GM12864 (cell line): ENCODE measurements around the gene KDM4B.
"Not testable (repeated sequence)": the region's sequence is repeated elsewhere in the genome, so short reads cannot be mapped to it uniquely, and the experiment has no call there.

Experiments
- DNase-seq: peaks from one replicate; pipeline ENCODE4 v3.0.0-alpha.2; 2011; ENCODE audit warnings: low read depth
- H3K4me3 ChIP-seq: 2 replicates; pipeline ENCODE4 v1.5.1; 2011; ENCODE audit warnings: mild to moderate bottlenecking, low read depth, low read length, control low read depth
- TF ChIP-seq, protein P1 (sequence below): IDR thresholded peaks from 2 replicates; pipeline ENCODE4 v1.5.1; 2011; ENCODE audit warnings: low read depth, mild to moderate bottlenecking, moderate library complexity, low read length, control low read depth, inconsistent platforms; ENCODE audit errors: missing control alignments

KDM4B gene

GRCh38 chr19:5023128-5023571 is 54.2 kb downstream of the KDM4B start:
- TF ChIP-seq, protein P1, sequence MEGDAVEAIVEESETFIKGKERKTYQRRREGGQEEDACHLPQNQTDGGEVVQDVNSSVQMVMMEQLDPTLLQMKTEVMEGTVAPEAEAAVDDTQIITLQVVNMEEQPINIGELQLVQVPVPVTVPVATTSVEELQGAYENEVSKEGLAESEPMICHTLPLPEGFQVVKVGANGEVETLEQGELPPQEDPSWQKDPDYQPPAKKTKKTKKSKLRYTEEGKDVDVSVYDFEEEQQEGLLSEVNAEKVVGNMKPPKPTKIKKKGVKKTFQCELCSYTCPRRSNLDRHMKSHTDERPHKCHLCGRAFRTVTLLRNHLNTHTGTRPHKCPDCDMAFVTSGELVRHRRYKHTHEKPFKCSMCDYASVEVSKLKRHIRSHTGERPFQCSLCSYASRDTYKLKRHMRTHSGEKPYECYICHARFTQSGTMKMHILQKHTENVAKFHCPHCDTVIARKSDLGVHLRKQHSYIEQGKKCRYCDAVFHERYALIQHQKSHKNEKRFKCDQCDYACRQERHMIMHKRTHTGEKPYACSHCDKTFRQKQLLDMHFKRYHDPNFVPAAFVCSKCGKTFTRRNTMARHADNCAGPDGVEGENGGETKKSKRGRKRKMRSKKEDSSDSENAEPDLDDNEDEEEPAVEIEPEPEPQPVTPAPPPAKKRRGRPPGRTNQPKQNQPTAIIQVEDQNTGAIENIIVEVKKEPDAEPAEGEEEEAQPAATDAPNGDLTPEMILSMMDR, result no peak
- H3K4me3 ChIP-seq, result no peak overlapping the region
- DNase-seq, result no peak

- no peak for DNase-seq
- TF ChIP-seq, protein P1, result no peak
- H3K4me3 ChIP-seq, result no peak overlapping the region
Measured at GRCh38 chr19:5024282-5024681, 55.4 kb downstream of the KDM4B start.

GRCh38 chr19:5025027-5025426 is 56.1 kb downstream of the KDM4B start:
- H3K4me3 ChIP-seq, result no peak overlapping the region
- no peak for DNase-seq
- TF ChIP-seq, protein P1, result no peak

DNA sequence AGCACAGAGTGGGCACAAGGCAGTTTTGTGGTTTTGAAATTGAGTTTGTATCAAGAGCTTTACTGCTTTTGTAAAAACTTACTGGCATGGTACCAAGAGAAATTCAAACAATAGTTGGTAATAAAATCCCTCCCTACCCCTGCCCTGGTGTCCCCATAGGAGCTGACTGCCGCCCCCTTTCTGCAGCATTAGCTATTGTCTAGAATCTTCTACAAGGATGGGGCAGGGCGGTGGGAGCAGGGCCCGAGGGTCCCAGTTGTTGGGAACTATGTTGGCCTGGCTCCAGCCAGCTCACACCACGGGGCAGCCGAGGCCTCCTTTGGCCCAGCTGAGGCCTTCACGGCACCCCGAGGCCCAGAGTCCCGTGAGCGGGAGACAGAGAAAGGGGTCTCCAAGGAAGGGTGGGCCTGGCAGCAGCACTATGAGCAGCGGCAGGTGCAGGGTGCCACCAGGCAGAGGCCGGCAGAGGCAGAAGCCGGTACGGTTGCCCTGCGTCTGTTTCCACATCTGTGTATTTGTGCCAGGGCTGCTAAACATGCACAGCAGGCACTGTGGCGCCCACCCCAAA is 57.9 kb downstream of the KDM4B start:
- H3K4me3 ChIP-seq, result no peak overlapping the region
- TF ChIP-seq, protein P1, result no peak
- DNase-seq, result no peak

GRCh38 chr19:5028229-5028886 is 59.4 kb downstream of the KDM4B start:
- H3K4me3 ChIP-seq, result no peak overlapping the region
- DNase-seq, result no peak
- TF ChIP-seq, protein P1, result no peak

- H3K4me3 ChIP-seq, DNase-seq: not testable (repeated sequence)
- TF ChIP-seq, protein P1, result peak; percentile 76
Measured at GRCh38 chr19:5029596-5029995, 60.7 kb downstream of the KDM4B start.
